Fibroblast of the aortic adventitia (primary cell): ENCODE data around the gene SYDE2. TPM values are rescaled to one million over a fixed set of nuclear protein-coding genes. Genes with fewer than 3 reads are reported as not detected.
"Not testable (repeated sequence)": the region's sequence is repeated elsewhere in the genome, so short reads cannot be mapped to it uniquely, and the experiment has no call there.

Experiments used
- DNase-seq: peaks from one replicate; pipeline ENCODE4 v3.0.0-alpha.2; 2010; ENCODE audit warnings: low read depth
- H3K4me3 ChIP-seq: 2 replicates; pipeline ENCODE4 v1.5.1; 2011; ENCODE audit warnings: low read depth, mild to moderate bottlenecking, control low read depth, low read length, moderate library complexity
- CTCF ChIP-seq: IDR thresholded peaks from 2 replicates; pipeline ENCODE4 v1.5.1; 2011; ENCODE audit warnings: mild to moderate bottlenecking, low read length, control low read depth, inconsistent platforms; ENCODE audit not compliant: insufficient read depth
- total RNA-seq: library from RNA; depleted of rRNA; stranded (reverse); fragments of >200 nt; gene quantifications from 2 replicates; pipeline ENCODE4 v1.2.3, GENCODE V29; 2012; ENCODE audit warnings: low replicate concordance

SYDE2 gene
- 5.2 and 6.5 TPM in 2 replicates for total RNA-seq

- no peak for TF ChIP-seq CTCF
- peak; percentile 41 for DNase-seq
- H3K4me3 ChIP-seq = peak within 1 kb of the TSS; percentile 70
Measured at GRCh38 chr1:85200463-85201339, at the start of gene SYDE2. TSS of gene SYDE2 (minus strand) at chr1:85201016. CDS start at chr1:85200996, 20 bp downstream.

- not testable (repeated sequence) for H3K4me3 ChIP-seq, DNase-seq
Measured at GRCh38 chr1:85249042-85249441, 48.2 kb upstream of the SYDE2 start.

- no peak for TF ChIP-seq CTCF
- no peak for DNase-seq
Measured at GRCh38 chr1:85245891-85246290, 45.1 kb upstream of the SYDE2 start.

GRCh38 chr1:85245456-85245855, 44.6 kb upstream of the SYDE2 start:
- H3K4me3 ChIP-seq = no peak overlapping the region
- DNase-seq = peak; percentile 20
- no peak for TF ChIP-seq CTCF

More at GRCh38 chr1:85245891-85246290, 45.1 kb upstream of the SYDE2 start:
- no peak overlapping the region for H3K4me3 ChIP-seq

GRCh38 chr1:85244271-85245061, 43.6 kb upstream of the SYDE2 start:
- TF ChIP-seq CTCF = no peak
- H3K4me3 ChIP-seq = no peak overlapping the region
- DNase-seq = peak; percentile 31

GRCh38 chr1:85243372-85243771, 42.6 kb upstream of the SYDE2 start:
- H3K4me3 ChIP-seq = no peak overlapping the region
- DNase-seq = no peak
- TF ChIP-seq CTCF = no peak

- no peak overlapping the region for H3K4me3 ChIP-seq
- DNase-seq = peak; percentile 67
- no peak for TF ChIP-seq CTCF
Measured at GRCh38 chr1:85240643-85241042, 39.8 kb upstream of the SYDE2 start.
